Measurements from ENCODE around the gene NEK10.

DNA sequence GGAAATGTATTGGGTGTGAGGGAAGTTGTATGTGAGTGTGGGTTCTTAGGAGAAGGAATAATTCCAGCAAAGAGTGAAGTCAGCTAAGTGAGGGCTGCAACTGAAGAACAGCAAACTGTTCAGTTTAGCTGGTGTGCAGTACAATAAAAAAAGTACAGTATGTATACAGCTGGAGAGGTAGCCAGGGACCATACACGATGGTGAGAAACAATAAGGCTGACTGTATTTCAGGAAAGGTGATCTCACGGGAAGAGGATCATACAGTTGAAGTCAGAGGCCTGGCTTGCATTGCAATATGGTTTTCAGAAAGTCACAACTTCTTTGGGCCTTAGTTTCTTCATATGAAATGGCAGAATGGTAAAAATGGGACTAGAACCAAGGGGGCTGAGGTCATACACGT is 222.4 kb downstream of the NEK10 start:
- TF ChIP-seq EZH2 (IDR thresholded peaks at IDR 0.05): no peak
- TF ChIP-seq POLR2AphosphoS5 (IDR thresholded peaks at IDR 0.05; ENCODE audit: borderline replicate concordance, low read depth, low read length): no peak

Data from SK-N-MC (cell line).